ENCODE measurements around the gene SV2B. TPM values are rescaled to one million over a fixed set of nuclear protein-coding genes. Genes with fewer than 3 reads are reported as not detected.

SV2B gene
- total RNA-seq, 1 experiment from 2014 or later = not detected

GRCh38 chr15:91228383-91228782, 128.3 kb downstream of the SV2B start:
- H3K4me1 Mint-ChIP-seq = peaks cover 21 to 27% of the 10 kb centered on the region in 2 experiments
- Histone ChIP-seq H3K27ac (ENCODE audit: insufficient read length, low read depth, low read length) (no peak overlapping the region), H4K20me1 (ENCODE audit: control insufficient read depth, insufficient read depth, insufficient read length) (no peaks in the 10 kb centered on the region), H4K5ac (ENCODE audit: insufficient read length, low read depth, low read length) (no peak overlapping the region), H3K23ac (ENCODE audit: insufficient read length, low read depth, low read length) (no peak overlapping the region), H2BK12ac (ENCODE audit: insufficient read length, low read depth, low read length) (no peak overlapping the region), H3K9me3 (ENCODE audit: control insufficient read depth, low read depth, low read length) (no peaks in the 10 kb centered on the region), H2AFZ (ENCODE audit: low read length) (no peak overlapping the region), H2BK15ac (ENCODE audit: low read depth, low read length) (no peak overlapping the region), H2BK120ac (ENCODE audit: low read depth, low read length, poor library complexity, severe bottlenecking) (no peak overlapping the region), H2BK5ac (ENCODE audit: insufficient read length, low read length) (no peak overlapping the region), H3K18ac (ENCODE audit: insufficient read length, low read depth, low read length) (no peak overlapping the region), H3K79me2 (ENCODE audit: insufficient read depth, low read length) (no peaks in the 10 kb centered on the region), H4K8ac (replicated peaks; ENCODE audit: insufficient read length, low read depth, low read length) (no peak overlapping the region), H3K4me1 (ENCODE audit: insufficient read depth, low read length) (no peaks in the 10 kb centered on the region), H3T11ph (ENCODE audit: low read length) (no peak overlapping the region), H2BK20ac (ENCODE audit: low read depth, low read length, poor library complexity, severe bottlenecking) (no peak overlapping the region), H3K14ac (ENCODE audit: insufficient read depth, low read length) (no peak overlapping the region), H3K4ac (ENCODE audit: low read depth, low read length) (no peak overlapping the region), H3K4me2 (ENCODE audit: insufficient read depth, insufficient read length, low read length) (no peak overlapping the region), H4K91ac (ENCODE audit: insufficient read length, low read depth, low read length) (no peak overlapping the region), H2AK5ac (ENCODE audit: insufficient read length, low read length) (no peak overlapping the region), H3K27me3 (ENCODE audit: insufficient read depth, low read length) (no peaks in the 10 kb centered on the region), H3K23me2 (ENCODE audit: insufficient read length, low read depth, low read length, poor library complexity, severe bottlenecking) (no peaks in the 10 kb centered on the region), H3K79me1 (ENCODE audit: insufficient read depth, low read depth, low read length, poor library complexity, severe bottlenecking) (no peaks in the 10 kb centered on the region), H3K56ac (ENCODE audit: insufficient read length, low read depth, low read length) (no peak overlapping the region), H3K9ac (ENCODE audit: extremely low read depth, insufficient read length, low read length) (no peak overlapping the region)
- no peak overlapping the region for H3K4me3 Mint-ChIP-seq
- no peaks in the 10 kb centered on the region for H3K9me3 Mint-ChIP-seq
- no peak overlapping the region for H3K27ac Mint-ChIP-seq
- H3K36me3 Mint-ChIP-seq (ENCODE audit: insufficient read depth in 1 of 3, low read depth in 3 of 3) = no peaks in the 10 kb centered on the region
- DNase-seq = no peak
- WGBS (ENCODE audit: extremely low coverage, insufficient read length, low lambda C conversion rate) = no CpG with 5 or more reads among the region's 3 CpGs
- peaks cover 11% of the 10 kb centered on the region for H3K27me3 Mint-ChIP-seq (ENCODE audit: low read depth)
- TF ChIP-seq, protein P1, sequence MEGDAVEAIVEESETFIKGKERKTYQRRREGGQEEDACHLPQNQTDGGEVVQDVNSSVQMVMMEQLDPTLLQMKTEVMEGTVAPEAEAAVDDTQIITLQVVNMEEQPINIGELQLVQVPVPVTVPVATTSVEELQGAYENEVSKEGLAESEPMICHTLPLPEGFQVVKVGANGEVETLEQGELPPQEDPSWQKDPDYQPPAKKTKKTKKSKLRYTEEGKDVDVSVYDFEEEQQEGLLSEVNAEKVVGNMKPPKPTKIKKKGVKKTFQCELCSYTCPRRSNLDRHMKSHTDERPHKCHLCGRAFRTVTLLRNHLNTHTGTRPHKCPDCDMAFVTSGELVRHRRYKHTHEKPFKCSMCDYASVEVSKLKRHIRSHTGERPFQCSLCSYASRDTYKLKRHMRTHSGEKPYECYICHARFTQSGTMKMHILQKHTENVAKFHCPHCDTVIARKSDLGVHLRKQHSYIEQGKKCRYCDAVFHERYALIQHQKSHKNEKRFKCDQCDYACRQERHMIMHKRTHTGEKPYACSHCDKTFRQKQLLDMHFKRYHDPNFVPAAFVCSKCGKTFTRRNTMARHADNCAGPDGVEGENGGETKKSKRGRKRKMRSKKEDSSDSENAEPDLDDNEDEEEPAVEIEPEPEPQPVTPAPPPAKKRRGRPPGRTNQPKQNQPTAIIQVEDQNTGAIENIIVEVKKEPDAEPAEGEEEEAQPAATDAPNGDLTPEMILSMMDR (conservative IDR thresholded peaks at IDR 0.05) = no peak

All from H9 (cell line).